Right ventricle myocardium superior (tissue), 1 donor: Measurements from ENCODE around the gene CCDC185. TPM values are rescaled to one million over a fixed set of nuclear protein-coding genes. Genes with fewer than 3 reads are reported as not detected.
A peak's percentile ranks its signal among the peaks of the same experiment; 100 is the strongest.

Experiments
- ATAC-seq: fragments of 200-7000 bp; cut with Tn5 transposase; one replicate; pipeline ENCODE4 v1.9.1; 2020; ENCODE audit warnings: mild to moderate bottlenecking; ENCODE audit not compliant: poor library complexity
- DNase-seq: peaks from one replicate; pipeline ENCODE4 v3.0.0-alpha.2; 2020
- intact Hi-C: fragments of 100-400 bp; cut with DNase I; formaldehyde crosslinking; loops from one replicate; pipeline ENCODE4 v1.11.2; 2022
- total RNA-seq: library from RNA; stranded (reverse); fragmentation: NEBNext Ultra II Directional; extraction: Animal tissue kit (Norgen Biotek cat#: 25700); gene quantifications from one replicate; pipeline ENCODE4 v1.2.1, GENCODE V29; 2021
- donor health status: DM: no; HTN: yes; CAD: no; lungs with severe emphysema.

Gene CCDC185
- total RNA-seq, 1 donor from 2014 or later: not detected

DNA sequence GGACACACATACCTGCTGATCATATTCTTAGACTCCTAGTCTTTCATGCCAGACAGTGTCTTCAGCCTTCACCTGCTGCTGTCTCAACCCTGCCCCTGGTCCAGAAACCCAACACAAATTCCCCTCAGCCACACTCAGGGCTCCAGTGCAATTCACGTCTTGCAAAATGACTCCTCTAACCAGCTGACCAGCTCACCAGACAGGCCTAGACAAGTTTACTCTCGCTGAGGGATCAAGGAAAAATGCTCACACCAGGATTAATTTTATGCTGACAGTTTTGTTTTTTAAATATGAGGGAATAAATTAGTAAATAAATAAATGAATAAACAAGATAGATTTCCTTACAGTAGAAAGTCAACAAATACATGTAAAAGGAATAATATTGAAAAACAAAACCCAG lies 28.5 kb downstream of the CCDC185 start:
- intact Hi-C loops: no loop called here
- DNase-seq (no peak), ATAC-seq (no peak)

DNA sequence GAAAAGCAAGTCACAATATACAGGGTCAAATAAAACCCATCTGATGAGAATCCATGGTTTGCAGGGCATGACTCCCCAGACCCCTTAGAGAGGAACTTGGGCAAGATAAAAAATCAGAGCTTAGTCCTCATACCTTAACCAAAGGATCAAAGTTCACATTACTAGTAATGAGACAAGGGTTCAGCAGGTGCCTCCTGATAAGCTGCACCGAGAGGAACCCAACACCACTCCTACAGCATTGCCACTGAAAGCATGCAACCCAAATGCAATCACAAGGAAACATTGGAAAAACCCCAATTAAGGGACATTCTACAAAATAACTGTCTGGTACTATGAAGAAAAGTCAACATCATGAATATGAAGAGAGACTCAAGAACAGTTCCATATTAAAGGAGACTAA lies 29.7 kb downstream of the CCDC185 start:
- intact Hi-C loops: no loop called here

DNA sequence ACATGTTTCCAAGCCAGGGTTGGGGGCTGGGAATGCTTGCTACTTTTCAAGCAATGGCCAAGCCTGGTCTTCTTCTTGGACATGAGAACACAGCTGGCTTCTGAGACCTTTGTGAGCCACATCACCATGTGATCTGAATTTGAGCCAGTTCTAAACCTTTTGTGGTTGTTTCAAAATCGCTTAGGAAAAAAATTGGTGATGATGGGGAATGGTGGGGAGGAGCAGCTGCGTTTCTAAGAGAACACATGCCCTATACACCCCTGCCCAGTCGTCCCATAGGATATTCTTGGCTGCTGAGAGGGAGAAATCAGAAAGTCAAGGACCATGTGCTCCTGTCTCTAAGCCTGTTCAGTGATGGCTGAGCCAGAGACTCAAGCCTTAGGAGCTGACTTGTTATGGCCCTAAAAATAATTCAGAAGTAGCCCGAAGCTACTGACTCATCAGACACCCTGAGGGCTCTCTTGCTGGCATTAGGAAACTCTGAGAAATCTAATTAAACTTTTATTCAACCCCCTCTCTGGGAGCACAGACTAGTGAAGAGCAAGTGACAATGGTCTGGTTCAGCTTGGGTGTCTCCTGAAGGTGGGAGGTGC lies 30.5 kb downstream of the CCDC185 start:
- peak; percentile 21 for ATAC-seq
- no peak for DNase-seq
- intact Hi-C loops: no loop called here

More for the DNA sequence above, 29.7 kb downstream of the CCDC185 start:
- no peak for ATAC-seq
- DNase-seq: no peak

DNA sequence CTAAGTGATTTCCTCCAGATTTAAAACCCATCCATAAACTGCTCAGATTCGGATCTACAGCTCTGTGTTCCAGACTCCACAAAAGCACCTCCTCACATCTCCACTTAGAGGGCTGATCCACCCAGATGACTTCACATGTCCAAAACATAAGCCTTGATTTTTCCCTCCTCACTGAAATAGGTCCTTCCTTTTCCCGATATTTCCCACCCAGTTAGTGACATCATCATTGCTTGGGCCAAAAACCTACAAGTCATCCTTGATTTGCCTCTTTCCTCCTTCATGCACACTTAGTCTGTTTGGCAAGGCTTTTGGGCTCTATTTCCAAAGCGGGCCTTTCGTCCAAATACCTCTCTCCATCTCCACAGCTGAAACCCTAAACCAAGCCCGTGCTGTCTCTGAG lies 32.3 kb downstream of the CCDC185 start:
- ATAC-seq (no peak), DNase-seq (no peak)
- intact Hi-C loops: no loop called here

DNA sequence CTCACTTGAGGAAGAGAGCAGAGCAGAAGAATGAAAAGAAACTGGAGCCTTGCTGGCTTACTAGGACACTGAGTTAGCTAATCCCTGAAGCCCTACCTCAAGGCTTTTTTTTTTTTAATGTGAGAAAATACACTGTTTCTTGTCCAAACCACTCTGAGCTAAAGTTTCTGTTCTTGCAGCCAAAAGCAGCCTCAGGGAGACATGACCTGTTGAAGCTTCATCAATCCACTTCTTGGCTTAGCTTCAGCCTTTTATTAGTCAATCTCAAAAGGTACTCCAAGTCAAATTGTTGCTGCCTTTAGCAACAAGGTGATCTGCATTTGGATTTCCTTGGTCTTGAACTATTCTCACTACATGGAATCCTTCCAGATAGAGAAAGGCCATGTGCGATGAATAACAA lies 33.7 kb downstream of the CCDC185 start:
- DNase-seq (no peak), ATAC-seq (no peak)
- intact Hi-C loops: no loop called here

DNA sequence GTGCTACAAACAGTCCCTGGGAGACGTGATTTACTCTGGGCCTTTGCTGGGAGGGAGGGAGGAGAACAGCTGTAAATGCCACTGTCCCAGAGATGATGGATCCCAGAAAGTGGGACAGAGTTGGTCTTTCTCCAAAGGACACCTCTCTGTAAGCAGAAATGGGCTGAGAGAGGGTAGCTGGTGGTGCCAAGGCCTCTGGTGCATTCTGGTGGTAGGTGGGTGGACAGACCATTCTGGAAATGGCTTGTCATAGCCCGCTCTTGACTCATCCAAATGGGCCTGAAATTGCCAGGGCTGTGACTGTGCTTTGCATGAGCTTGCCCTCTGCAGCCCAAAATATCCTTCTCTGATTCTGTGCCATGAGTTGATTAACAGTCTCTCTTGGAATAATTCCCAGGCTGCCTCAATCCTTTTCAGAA lies 36.1 kb downstream of the CCDC185 start:
- intact Hi-C loops: no loop called here
- no peak for DNase-seq
- ATAC-seq: peak; percentile 92

DNA sequence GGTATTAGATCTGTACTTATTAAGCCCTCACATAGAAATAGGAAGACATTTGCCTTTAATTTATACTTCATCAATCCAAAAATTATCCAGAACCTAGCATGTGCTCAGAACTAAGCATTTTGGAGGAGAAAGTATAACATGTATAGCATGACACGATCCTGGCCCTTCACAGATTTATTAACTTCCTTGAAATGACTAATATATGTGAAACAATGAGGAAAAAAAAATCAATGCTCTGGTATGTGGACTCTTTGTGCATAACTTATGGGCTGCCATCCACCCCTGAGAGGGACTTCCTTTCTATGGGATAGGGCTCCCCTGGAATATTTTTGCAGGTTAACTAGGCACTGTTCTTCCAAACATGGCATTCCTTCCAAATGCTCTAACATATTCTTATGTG lies 36.6 kb downstream of the CCDC185 start:
- intact Hi-C loops: no loop called here
- ATAC-seq (no peak), DNase-seq (no peak)

DNA sequence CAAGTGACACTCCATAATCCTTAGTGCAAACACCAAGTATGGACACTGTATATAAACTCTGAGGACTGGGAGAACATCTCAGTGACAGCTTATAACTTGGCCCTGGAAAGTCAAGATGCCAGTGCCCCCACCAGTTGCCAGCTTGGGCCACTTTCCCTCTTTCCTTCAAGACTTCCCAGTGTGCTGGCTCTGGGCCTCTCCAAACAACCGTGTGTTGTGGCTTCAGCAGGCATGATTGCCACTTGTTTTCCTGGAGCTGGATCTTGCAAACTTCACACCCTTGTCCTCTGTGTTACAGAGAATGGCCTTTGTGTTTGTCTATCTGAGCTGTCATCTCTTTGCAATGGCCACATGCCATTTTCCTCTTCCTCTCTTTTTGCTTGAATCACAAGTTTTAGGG lies 37.0 kb downstream of the CCDC185 start:
- intact Hi-C loops: no loop called here
- DNase-seq: no peak
- peak; percentile 21 for ATAC-seq

DNA sequence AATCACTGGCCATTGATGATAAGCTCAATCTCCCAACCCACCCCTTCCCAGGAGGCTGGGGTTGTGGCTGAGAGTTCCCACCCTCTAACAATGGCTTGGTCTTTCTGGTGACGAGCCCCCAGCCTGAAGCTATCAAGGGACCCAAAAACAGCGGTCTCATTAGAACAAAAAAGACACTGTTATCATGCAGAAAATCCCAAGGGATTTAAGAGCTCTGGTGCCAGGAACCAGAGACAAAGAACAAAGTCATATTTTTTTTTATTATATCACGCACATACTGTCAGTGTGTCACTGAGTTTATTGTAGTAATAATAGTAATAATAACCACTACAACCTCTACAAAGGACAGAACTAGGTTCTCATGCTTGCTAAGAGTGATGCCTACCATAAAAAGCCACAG lies 43.9 kb downstream of the CCDC185 start:
- intact Hi-C loops: no loop called here
- ATAC-seq (no peak), DNase-seq (no peak)

DNA sequence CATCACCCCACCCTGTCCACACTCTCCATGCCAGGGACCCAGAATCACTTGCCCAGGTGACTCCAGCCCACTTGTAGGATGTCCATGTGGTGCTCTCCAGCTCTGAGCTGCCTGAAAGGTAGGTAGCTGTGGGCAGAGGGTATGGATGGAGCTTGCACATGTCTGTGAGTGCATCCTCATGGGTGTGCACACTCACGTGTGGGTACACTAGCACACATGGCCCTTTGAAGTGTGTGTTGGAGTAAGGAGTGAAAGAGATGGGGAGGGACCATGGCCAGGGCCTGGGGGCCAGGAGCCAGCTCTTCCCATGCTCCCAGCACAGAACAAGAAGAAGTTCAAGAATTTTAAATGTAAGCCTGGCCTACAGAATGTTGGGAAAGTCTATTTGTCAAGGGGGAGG lies 50.2 kb downstream of the CCDC185 start:
- no peak for ATAC-seq

DNA sequence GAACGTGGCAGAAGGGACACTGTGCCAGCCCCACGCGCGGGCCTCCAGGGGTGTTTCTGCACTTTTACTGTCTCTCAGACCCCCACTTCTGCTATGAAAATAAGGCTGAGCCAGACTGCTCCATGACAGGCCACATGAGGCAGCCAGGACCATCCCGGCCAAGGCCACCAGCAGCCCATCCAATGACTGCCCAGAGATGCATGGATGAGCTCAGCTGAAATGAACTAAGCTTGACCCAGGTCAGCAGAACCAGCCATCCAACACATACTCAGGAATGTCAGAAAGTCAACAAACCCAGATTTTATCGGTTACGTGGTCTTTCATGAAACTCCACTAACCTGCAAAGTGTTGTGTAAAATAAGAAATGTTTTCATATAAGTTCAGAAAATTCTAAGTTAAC lies 51.2 kb downstream of the CCDC185 start:
- intact Hi-C loops: no loop called here
- DNase-seq (no peak), ATAC-seq (no peak)

More for the DNA sequence above, 50.2 kb downstream of the CCDC185 start:
- intact Hi-C loops: no loop called here
- no peak for DNase-seq

Other genes with a start within 250 kb of the CCDC185 start
- 5.8 TPM for gene SUSD4, start 29.2 kb upstream of the CCDC185 start, total RNA-seq